Gastroesophageal sphincter (tissue), 4 donors: Measurements from ENCODE around the gene CARHSP1. TPM values are rescaled to one million over a fixed set of nuclear protein-coding genes. Genes with fewer than 3 reads are reported as not detected.
A peak's percentile ranks its signal among the peaks of the same experiment; 100 is the strongest.

ENCODE experiments used
- ATAC-seq: fragments of 150-250 bp; one replicate; pipeline ENCODE4 v1.9.1; 2016; ENCODE audit warnings: mild to moderate bottlenecking, moderate library complexity
- H3K27ac ChIP-seq, 4 donors: fragments of 200-600 bp; sonication (generic) in 3 of 4; 1 replicate in 3 of 4; 2 replicates in 1 of 4; pipeline ENCODE4 v1.5.1; 2016 to 2019
- H3K27me3 ChIP-seq: fragments of 200-600 bp; sonication (generic); one replicate; pipeline ENCODE4 v1.5.1; 2019
- H3K36me3 ChIP-seq, 2 donors: fragments of 200-600 bp; sonication (generic); one replicate each; pipeline ENCODE4 v1.5.1; 2019; ENCODE audit warnings: control low read depth in 1 of 2
- H3K4me1 ChIP-seq, 3 donors: fragments of 200-600 bp; sonication (generic); 1 replicate in 2 of 3; 2 replicates in 1 of 3; pipeline ENCODE4 v1.5.1; 2016 to 2019; ENCODE audit warnings: control low read depth in 2 of 3
- H3K4me3 ChIP-seq, 2 donors: fragments of 200-600 bp; sonication (generic); one replicate each; pipeline ENCODE4 v1.5.1; 2019; ENCODE audit warnings: mild to moderate bottlenecking in 1 of 2, moderate library complexity in 1 of 2
- H3K9me3 ChIP-seq, 3 donors: fragments of 200-600 bp; sonication (generic); one replicate each; pipeline ENCODE4 v1.5.1; 2017 to 2019; ENCODE audit warnings: control low read depth in 2 of 3
- EP300 ChIP-seq: sonication (generic); formaldehyde crosslinking; IDR thresholded peaks from one replicate; pipeline ENCODE4 v1.6.1; 2017; ENCODE audit warnings: antibody characterized with exemption, mild to moderate bottlenecking
- POLR2A ChIP-seq, 2 donors: fragments of 450-650 bp; IDR thresholded peaks; one replicate each; pipeline ENCODE4 v1.6.1; 2017; ENCODE audit warnings: antibody characterized with exemption in 2 of 2, mild to moderate bottlenecking in 2 of 2, moderate library complexity in 1 of 2
- POLR2AphosphoS5 ChIP-seq: sonication (generic); formaldehyde crosslinking; IDR thresholded peaks from one replicate; pipeline ENCODE4 v1.6.1; 2017; ENCODE audit warnings: antibody characterized with exemption
- WGBS, 2 donors: methylation state at CpG; one replicate each; pipeline ENCODE4 v1.1.5; 2018; ENCODE audit warnings: low coverage in 1 of 2; 5-methylcytosine and 5-hydroxymethylcytosine counted together
- total RNA-seq, 4 donors: library from RNA; depleted of rRNA; stranded (reverse); fragments of >200 nt; gene quantifications; one replicate each; pipeline ENCODE4 v1.1.0, GENCODE V29; 2016
- TF ChIP-seq, protein P1 (sequence below), 4 experiments: fragments of 200-600 bp in 2 of 4; fragments of 450-650 bp in 2 of 4; sonication (generic) in 1 of 4; IDR thresholded peaks; one replicate each; pipeline ENCODE4 v1.5.1; 2017 to 2019; ENCODE audit warnings: antibody characterized with exemption in 4 of 4, mild to moderate bottlenecking in 2 of 4, moderate library complexity in 2 of 4

Gene CARHSP1
- total RNA-seq, 4 donors from 2014 or later: 29.3 to 79.8 (median 72.5) TPM

DNA sequence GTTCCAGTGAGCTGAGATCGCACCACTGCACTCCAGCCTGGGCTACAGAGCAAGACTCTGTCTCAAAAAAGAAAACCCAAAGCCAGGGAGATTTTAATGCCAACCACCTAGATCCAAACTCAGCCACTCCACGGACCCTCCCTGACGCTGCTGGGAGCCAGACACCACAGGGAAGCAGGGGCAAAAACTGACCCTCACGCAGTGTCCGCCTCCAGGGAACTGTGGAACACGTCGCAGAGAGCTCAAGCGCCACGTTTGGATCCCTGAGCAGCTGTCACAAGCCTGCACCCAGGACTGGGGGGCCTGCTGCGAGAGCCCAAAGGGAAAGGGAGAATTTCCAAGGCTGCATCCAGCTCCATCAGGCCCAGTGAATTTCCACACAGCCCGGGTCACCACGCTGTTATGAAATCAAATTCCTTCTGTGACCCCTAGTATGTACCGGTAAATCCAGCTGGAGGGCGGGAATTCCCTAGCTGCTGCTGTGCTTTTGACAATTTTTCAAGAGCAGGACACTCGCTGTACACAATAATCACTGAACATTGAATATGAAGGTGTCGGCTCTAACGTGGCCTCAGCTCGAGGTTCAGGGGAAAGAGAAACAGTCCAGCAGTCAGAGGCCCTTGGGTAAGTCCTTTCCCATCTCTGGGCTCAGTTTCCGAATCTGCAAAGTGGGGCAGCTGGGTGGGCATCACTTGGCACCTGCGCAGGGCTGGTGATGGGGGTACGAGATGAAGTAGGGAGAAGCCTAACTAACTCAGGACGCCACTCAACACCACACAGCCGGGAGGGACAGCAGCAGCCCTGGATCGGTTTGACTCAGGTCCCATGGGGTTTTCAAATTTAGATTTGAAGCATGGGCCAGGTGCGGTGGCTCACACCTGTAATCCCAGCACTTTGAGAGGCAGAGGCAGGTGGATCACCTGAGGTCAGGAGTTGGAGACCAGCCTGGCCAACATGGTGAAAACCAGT, 8.6 kb downstream of the CARHSP1 start:
- peak overlapping the region in 3 of 4 donors; percentile 69 to 73 (median 73) for H3K27ac ChIP-seq

DNA sequence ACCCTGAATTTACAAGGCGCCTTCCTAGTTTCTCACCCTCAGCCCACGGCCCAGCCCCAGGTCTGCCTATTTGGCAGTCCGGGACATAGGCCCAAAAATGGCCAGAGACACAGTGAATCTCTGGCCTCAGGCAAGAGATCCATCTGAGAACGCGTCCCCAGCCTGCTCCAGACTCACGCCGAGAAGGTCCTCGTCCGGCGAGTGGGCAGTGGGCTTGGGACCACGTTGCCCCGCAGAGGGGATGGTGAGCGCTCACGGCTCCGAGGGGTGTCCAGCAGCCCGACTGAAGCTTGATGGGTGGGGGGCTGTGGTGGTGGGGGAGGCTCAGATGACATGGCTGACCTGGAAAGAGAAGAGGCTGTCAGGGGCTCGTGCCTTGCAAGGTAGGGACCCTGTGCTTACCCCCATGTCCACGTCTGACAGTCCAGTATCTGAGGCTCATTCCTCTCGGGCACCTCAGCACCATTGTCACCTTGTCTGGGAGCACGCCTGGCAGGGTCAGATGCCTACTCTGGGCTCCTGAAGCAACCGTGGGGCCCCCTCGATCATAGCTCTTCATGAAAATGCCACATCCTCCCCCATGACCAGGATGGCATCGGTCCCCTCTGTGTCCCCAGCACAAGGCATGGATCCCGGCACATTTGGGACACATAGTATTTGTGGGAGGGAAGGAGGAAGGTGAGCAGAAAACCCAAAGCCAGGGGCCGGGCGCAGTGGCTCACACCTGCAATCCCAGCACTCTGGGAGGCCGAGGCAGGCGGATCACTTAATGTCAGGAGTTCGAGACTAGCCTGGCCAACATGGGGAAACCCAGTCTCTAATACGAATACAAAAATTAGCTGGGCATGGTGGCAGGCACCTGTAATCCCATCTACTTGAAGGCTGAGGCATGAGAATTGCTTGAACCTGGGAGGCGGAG, 9.6 kb downstream of the CARHSP1 start:
- WGBS, 2 donors: 83 to 100% methylated on average over 1 of the region's 31 CpGs
- Histone ChIP-seq H3K9me3 (no peaks in the 10 kb centered on the region), H3K27me3 (no peaks in the 10 kb centered on the region), H3K36me3 (peaks cover 0 to 46% of the 10 kb centered on the region in 2 donors), H3K4me1 (peaks cover 0 to 62% (median 26%) of the 10 kb centered on the region in 3 donors), H3K4me3 (no peak overlapping the region), H3K27ac (peak overlapping the region in 3 of 4 donors; percentile 69 to 73 (median 73))
- ATAC-seq: no peak
- TF ChIP-seq, protein P1, sequence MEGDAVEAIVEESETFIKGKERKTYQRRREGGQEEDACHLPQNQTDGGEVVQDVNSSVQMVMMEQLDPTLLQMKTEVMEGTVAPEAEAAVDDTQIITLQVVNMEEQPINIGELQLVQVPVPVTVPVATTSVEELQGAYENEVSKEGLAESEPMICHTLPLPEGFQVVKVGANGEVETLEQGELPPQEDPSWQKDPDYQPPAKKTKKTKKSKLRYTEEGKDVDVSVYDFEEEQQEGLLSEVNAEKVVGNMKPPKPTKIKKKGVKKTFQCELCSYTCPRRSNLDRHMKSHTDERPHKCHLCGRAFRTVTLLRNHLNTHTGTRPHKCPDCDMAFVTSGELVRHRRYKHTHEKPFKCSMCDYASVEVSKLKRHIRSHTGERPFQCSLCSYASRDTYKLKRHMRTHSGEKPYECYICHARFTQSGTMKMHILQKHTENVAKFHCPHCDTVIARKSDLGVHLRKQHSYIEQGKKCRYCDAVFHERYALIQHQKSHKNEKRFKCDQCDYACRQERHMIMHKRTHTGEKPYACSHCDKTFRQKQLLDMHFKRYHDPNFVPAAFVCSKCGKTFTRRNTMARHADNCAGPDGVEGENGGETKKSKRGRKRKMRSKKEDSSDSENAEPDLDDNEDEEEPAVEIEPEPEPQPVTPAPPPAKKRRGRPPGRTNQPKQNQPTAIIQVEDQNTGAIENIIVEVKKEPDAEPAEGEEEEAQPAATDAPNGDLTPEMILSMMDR (IDR thresholded peaks at IDR 0.05): no peak
- no peak for TF ChIP-seq POLR2A (IDR thresholded peaks at IDR 0.05)
- TF ChIP-seq EP300: no peak
- no peak for TF ChIP-seq POLR2AphosphoS5

More for the DNA sequence above, 8.6 kb downstream of the CARHSP1 start:
- no peak overlapping the region for H3K4me3 ChIP-seq
- H3K27me3 ChIP-seq: no peaks in the 10 kb centered on the region
- H3K4me1 ChIP-seq: peaks cover 0 to 72% (median 34%) of the 10 kb centered on the region in 3 donors
- H3K9me3 ChIP-seq: no peaks in the 10 kb centered on the region
- 10 to 52% methylated on average over 6 to 7 of the region's 25 CpGs for WGBS, 2 donors
- peak; percentile 81 for ATAC-seq
- TF ChIP-seq POLR2A (IDR thresholded peaks at IDR 0.05): no peak
- TF ChIP-seq POLR2AphosphoS5: peak; percentile 87
- TF ChIP-seq EP300: no peak
- TF ChIP-seq, protein P1 (IDR thresholded peaks at IDR 0.05): no peak
- peaks cover 0 to 37% of the 10 kb centered on the region in 2 donors for H3K36me3 ChIP-seq

GRCh38 chr16:8855972-8856371, 12.8 kb downstream of the CARHSP1 start:
- Histone ChIP-seq H3K27me3 (no peaks in the 10 kb centered on the region), H3K36me3 (peaks cover 0 to 77% of the 10 kb centered on the region in 2 donors), H3K4me3 (no peak overlapping the region), H3K27ac (no peak overlapping the region), H3K4me1 (peaks cover 0 to 30% (median 5%) of the 10 kb centered on the region in 3 donors), H3K9me3 (no peaks in the 10 kb centered on the region)
- no peak for TF ChIP-seq POLR2AphosphoS5
- TF ChIP-seq POLR2A (IDR thresholded peaks at IDR 0.05): no peak
- TF ChIP-seq EP300: no peak
- TF ChIP-seq, protein P1 (IDR thresholded peaks at IDR 0.05): no peak
- no peak for ATAC-seq
- WGBS, 2 donors: 100% methylated on average over 1 of the region's 5 CpGs; no CpG with 5 or more reads in 1 of the 2 donors

DNA sequence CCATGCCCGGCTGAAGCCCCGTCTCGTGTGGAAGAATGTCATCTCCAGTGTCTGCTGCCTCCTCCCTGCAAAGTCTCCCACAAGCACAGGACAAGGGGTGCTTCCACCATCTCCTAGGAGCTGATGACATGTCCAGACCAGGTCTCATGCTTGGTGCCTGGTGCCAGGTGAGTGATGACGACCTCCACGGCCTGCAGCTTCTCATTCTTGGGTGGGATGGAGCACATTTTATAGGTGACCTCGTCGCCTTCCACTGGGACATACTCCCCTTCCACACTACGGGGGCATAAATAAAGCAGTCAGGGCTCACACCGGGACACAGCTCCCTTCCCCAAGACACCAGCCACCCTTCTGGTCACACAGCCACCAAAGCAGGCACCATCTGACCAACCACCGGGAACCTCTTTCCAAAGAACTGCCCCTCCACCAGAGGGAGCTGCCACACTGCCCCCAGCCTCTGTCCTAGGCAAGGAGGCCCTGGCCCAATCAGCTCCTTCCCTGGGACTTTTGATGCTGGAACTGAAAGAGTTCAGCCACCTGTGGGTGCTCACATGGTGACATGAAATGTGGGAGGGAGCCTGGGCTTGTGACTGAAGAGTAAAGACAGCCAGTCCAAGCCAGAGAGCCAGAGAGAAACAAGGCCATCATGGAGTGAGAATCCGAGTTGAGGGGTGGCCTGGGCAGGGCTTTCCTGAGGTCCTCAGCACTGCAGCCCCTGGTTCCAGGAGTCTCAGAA, 13.6 kb downstream of the CARHSP1 start:
- Histone ChIP-seq H3K27me3 (no peaks in the 10 kb centered on the region), H3K4me1 (peaks cover 0 to 28% (median 5%) of the 10 kb centered on the region in 3 donors), H3K27ac (peak overlapping the region in 1 of 4 donors; percentile 31), H3K36me3 (peaks cover 0 to 84% of the 10 kb centered on the region in 2 donors), H3K4me3 (no peak overlapping the region), H3K9me3 (no peaks in the 10 kb centered on the region)
- ATAC-seq: no peak
- no peak for TF ChIP-seq EP300
- no peak for TF ChIP-seq POLR2A (IDR thresholded peaks at IDR 0.05)
- TF ChIP-seq, protein P1 (IDR thresholded peaks at IDR 0.05): no peak
- TF ChIP-seq POLR2AphosphoS5: no peak
- whole genome bisulfite sequencing, 2 donors: 92 to 100% methylated on average over 2 to 3 of the region's 11 CpGs
